Measurements from ENCODE around the gene GSC2. TPM values are rescaled to one million over a fixed set of nuclear protein-coding genes. Genes with fewer than 3 reads are reported as not detected.

The GSC2 gene
- total and polyA plus RNA-seq, 12 donors: not detected

- ATAC-seq: no peak
- Histone ChIP-seq H3K4me3 (no peak overlapping the region), H3K36me3 (no peaks in the 10 kb centered on the region), H3K9me3 (no peaks in the 10 kb centered on the region), H3K4me1 (peaks cover 0 to 11% (median 8%) of the 10 kb centered on the region in 9 donors), H3K27ac (no peak overlapping the region), H3K27me3 (peaks cover 37 to 74% (median 66%) of the 10 kb centered on the region in 7 donors)
- intact Hi-C loops (cut with DNase I): no loop called here
- no peak for TF ChIP-seq CTCF (IDR thresholded peaks at IDR 0.05)
- DNase-seq: no peak
- WGBS, 2 donors: 49 to 50% methylated on average over 10 of the region's 10 CpGs
Measured at GRCh38 chr22:19151329-19152191, 1.5 kb upstream of the GSC2 start.

- 9 to 11% methylated on average over 42 to 67 of the region's 68 CpGs for WGBS, 2 donors
- H3K27me3 ChIP-seq: peaks cover 37 to 71% (median 63%) of the 10 kb centered on the region in 7 donors
- no peak overlapping the region for H3K27ac ChIP-seq
- no peaks in the 10 kb centered on the region for H3K36me3 ChIP-seq
- TF ChIP-seq CTCF (IDR thresholded peaks at IDR 0.05): no peak
- DNase-seq (no peak), ATAC-seq (no peak)
- H3K4me1 ChIP-seq: peaks cover 0 to 11% (median 8%) of the 10 kb centered on the region in 9 donors
- no peak overlapping the region for H3K4me3 ChIP-seq
- no peaks in the 10 kb centered on the region for H3K9me3 ChIP-seq
- intact Hi-C loops (cut with DNase I): no loop called here
Measured at GRCh38 chr22:19150482-19151328, 613 bp upstream of the GSC2 start.

- intact Hi-C loops (cut with DNase I): loop anchor here in 5 of 10 donors (5.0 to 10.0 kb wide), 4 partner anchors 326 to 486 kb away; partner anchors contain the start of genes CDC45 (in 1 of the 5) and UFD1 (in 1 of the 5)
- ATAC-seq: no peak
- DNase-seq: no peak
- no peak overlapping the region for H3K27ac ChIP-seq
- WGBS, 2 donors: 1% methylated on average over 92 of the region's 92 CpGs
- H3K27me3 ChIP-seq: peaks cover 37 to 69% (median 59%) of the 10 kb centered on the region in 7 donors
- no peak for TF ChIP-seq CTCF (IDR thresholded peaks at IDR 0.05)
- H3K36me3 ChIP-seq: no peaks in the 10 kb centered on the region
- H3K4me1 ChIP-seq: peaks cover 0 to 13% (median 8%) of the 10 kb centered on the region in 9 donors
- peak overlapping the region in 9 of 10 donors; percentile 7 to 44 (median 22) for H3K4me3 ChIP-seq
- H3K9me3 ChIP-seq: no peaks in the 10 kb centered on the region
Measured at GRCh38 chr22:19149047-19149883, 827 bp downstream of the GSC2 start.
